ENCODE results near the gene ACVRL1.

Gene ACVRL1

GRCh38 chr12:51944608-51945233 lies 37.4 kb downstream of the ACVRL1 start:
- no peak for DNase-seq

DNA sequence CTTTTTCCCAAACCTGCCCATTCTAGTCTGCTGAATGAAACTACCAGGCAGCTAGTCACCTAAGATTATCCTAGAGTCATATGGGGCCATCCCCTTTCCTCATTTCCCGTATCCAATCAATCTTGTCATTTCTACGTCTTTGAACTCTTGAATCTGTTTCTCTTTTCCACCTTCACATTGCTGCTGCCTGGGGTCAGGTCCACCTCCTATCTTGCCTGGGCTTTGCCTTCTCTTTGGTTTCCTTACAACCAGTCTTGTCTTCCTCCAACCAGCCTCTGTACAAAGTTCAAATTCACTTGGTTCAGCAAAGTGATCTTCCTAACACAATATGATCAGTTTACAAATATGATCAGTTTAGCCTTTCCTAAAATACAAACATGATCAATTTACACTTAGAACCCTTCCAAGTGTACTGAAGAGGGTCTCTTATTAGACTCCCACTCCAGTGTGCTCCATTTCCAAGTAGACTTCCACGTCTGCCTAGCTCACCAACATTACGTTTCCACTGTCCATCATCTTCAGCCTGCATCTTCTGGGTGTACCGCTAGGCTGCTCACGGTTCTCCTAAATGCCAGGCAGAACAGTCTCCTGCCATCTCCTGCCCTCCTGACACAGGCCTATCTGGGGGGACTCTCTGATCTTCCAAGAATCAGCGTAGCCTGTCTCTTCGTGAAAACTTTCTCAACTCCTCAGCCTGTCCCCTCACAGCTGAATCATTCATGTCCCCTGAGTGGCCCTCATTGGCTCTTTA lies 40.1 kb downstream of the ACVRL1 start:
- no peak for DNase-seq

DNA sequence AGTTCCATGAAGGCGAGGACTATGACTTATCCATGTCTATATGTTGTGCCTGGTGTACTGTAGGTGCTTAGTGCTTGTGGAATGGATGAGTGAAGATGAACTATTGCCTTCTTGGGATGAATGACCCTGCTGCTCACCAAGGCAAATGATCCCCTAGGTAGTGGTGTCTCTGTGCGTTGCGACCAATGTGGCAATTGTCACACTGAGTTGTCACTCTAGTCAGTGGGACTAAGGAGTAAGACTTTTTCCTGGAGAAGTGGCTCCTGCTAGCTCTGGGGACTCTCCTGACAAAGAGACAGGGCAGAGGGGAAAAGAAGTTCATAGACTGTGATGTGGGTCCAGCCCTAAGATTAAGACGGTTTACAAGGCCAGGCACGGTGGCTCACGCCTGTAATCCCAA lies 40.8 kb downstream of the ACVRL1 start:
- no peak for DNase-seq

DNA sequence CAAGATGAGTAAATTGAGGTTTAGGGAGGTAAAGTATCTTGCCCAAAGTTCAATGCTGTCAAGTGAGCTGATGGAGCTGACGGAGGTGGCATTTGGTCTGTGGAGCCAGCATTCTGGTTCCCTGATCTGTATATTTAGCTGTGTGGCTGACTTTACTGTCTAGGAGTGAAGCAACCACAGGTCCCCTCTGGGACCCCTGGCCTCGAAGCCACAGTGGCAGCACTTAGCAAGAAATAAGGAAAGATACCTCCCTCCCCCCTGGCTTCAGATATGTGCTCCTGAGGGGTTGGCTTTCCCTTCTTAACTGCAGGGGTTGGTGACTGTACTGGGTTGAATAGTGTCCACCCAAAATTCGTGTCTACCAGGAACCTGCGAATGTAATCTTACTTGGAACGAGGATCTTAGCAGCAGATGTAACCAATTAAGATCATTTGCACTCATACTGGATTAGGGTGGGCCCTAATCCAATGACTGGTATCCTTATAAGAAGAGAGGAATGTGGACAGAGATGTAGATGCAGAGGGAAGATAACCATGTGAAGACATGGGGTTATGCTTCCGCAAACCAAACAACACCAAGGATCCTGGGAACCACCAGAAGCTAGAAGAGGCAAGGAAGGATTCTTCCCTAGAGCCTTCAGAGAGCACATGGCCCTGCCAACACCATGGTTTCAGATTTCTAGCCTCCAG lies 42.2 kb downstream of the ACVRL1 start:
- DNase-seq, result no peak

DNA sequence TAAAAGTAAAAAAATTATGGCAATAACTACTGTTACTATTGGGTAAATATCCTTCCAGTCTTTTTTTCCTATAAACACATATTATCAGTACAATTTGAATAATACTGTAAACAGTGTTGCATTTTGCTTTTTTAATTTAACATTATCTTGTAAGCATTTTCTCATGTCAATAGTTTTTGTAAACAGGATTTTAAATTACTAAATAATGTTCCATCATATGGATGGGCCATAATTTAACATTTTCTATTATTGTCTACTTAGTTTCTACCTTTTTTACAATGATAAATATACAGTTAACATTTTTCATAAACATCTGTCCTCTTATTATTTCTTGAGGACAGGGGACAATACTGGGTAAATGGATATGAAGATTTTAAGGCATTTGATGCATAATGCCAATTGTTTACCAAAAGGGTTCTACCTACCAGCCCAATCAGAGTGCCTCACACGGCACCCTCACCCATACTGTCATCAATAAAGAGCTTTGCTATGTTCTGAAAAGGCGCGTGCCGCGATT lies 43.4 kb downstream of the ACVRL1 start:
- DNase-seq, result no peak

DNA sequence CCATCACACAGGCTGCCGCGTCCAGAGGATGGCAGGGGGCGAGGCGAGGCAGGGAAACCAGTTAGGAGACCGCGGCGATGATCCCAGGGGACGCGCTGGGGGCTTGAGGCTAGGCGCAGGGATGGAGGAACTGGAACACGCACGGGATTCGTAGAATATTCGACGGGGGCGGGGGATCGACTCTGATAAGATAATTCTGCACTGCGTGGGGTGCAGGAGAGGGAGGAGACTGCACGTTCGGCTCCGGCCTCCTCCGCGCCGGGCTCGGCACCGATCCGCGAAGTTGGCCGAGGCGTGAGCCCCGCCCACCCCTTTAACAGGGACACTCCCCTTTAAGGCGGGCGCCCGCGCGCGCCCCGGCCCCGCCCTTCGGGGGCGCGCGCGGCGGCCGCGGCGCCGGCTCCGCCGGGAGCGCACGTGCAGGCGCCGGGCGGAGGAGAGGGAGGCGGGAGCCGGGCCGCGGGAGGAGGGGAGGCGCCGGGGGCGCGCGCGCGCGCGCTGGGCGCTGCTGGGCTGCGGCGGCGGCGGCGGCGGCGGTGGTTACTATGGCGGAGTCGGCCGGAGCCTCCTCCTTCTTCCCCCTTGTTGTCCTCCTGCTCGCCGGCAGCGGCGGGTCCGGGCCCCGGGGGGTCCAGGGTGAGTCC lies 44.0 kb downstream of the ACVRL1 start, which contains the start of gene ACVR1B:
ACVR1B (plus strand) TSS at position 501 of the 644 bp plus-strand sequence; CDS start at position 546, 45 bp downstream.
- DNase-seq, result peak; percentile 91 to 94

GRCh38 chr12:51951843-51952722 lies 44.8 kb downstream of the ACVRL1 start:
- DNase-seq, result peak in 1 of 2 experiments; percentile 40

DNA sequence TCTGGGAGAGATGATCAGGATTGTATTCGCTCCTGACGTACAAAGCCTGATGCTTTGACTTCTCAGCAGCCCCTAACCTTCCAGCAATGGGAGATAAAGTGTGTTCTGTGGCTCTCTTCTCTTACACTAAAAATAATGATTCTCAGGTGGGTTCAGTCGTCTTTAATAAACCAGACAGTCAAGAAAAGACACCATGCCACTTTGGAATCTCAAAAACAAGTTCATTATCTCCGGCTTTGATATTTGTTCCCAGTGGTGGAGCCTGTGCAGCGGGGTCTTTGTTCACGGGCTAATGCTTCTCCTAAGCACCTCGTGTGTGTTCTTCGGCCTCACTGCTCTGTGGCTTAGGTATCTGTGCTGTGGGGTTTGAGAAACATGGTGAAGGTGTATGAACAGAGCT lies 45.8 kb downstream of the ACVRL1 start:
- DNase-seq, result no peak

- no peak for DNase-seq
Observed at GRCh38 chr12:51953864-51954263, 46.6 kb downstream of the ACVRL1 start.

DNA sequence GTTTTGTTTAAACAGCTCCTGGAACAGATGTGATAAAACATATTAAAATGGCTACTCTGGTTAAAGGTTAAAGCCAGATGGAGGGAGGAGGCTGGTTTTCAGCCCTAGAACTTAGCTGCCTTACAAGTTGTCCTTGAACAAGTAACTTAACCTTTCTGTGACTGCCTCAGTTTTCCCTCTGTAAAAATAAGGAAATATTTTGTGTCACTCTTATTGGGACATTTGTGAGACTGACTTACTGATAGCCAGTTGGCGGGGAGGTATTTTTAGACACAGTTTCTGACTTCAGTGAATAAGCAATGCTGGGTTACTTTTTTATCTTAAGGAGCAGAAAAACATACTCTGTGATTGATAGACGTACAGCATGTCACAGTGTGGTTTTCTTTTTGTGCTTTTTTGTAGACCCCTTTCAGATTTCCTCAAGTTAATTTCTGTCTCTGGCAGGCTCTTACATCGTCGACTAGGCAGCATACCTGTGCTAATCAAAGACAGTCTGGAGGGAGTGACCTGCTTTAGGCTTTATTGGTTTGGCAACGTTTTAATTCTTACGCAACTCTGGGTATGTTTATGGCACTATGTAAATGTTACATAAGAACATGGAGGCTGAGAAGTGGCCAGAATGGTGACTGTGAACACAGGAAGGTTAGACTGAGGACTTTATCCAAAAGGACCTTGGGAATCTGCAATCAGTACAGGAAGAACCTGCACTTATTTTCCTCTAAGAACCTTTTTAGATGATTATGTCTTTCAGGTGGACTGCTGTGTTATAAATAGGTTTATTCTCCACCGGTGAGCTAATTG lies 47.5 kb downstream of the ACVRL1 start:
- DNase-seq, result no peak

GRCh38 chr12:51955702-51956101 lies 48.4 kb downstream of the ACVRL1 start:
- no peak for DNase-seq

DNA sequence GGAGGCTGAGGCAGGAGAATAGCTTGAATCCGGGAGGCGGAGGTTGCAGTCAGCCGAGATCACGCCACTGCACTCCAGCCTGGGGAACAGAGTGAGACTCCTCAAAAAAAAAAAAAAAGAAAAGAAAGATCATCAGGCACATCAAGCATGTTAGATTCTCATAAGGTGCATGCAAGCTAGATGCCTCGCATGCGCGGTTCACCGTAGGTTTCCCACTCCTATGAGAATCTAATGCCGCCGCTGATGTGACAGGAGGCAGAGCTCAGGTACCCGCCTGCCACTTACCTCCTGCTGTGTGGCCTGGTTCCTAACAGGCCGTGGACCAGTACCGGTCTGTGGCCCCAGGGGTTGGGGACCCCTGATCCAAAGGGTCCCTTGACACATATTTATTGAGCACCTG lies 51.2 kb downstream of the ACVRL1 start:
- DNase-seq, result no peak

DNA sequence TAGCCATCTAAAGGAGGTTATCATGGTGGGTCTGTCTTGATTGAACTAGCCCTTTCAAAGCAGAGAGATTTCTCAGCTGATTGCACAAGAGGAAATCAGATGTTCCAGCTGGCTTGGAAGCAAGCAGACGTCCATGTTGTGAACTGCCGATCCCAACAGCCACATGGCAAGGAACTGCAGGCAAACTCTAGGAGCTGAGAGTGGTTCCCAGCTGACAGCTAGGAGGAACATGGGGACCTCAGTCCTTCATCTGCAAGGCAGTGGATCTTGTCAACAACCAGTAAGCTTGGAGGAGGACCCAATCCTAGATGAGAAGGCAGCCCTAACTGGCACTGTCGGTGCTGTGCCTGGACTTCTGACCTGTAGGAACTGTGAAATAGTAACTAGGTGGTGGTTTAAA lies 51.9 kb downstream of the ACVRL1 start:
- DNase-seq, result no peak

DNA sequence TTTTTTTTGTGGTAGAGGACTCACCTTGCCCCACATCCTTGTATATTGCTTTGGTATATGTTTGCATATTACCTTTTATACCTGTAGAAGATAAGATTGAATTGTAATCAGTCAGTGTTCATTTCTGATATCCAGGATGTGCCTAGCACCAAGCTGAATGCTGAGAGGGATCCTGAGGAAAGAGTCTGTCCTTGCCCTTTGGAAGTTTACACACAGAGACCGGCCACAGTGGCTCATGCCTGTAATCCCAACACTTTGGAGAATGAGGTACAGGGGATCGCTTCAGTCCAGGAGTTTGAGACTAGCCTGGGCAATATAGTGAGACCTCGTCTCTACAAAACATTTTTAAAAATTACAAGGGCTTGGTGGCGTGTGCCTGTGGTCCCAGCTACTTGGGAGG lies 52.6 kb downstream of the ACVRL1 start:
- DNase-seq, result no peak

DNA sequence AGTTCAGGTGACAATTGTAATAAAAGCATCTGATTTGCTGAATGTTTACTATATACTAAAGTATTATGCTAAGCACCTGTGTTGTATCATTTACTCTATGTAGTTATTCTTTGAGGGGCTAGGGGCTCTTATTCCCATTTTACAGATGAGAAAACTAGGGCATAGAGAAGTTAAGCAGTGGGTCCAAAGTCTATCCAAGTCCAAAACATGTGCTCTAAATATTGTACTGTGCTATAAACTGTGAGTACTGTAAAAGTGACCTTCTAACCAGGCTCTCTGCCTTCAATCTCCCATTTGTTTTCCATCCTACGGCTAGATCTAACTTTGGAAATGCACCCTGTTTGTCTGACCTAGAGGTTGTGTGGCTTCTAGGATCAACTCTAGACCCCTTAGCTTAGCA lies 53.2 kb downstream of the ACVRL1 start:
- no peak for DNase-seq

- DNase-seq, result no peak
Observed at GRCh38 chr12:51960890-51961289, 53.6 kb downstream of the ACVRL1 start.

- DNase-seq, result no peak
Observed at GRCh38 chr12:51961834-51962233, 54.5 kb downstream of the ACVRL1 start.

DNA sequence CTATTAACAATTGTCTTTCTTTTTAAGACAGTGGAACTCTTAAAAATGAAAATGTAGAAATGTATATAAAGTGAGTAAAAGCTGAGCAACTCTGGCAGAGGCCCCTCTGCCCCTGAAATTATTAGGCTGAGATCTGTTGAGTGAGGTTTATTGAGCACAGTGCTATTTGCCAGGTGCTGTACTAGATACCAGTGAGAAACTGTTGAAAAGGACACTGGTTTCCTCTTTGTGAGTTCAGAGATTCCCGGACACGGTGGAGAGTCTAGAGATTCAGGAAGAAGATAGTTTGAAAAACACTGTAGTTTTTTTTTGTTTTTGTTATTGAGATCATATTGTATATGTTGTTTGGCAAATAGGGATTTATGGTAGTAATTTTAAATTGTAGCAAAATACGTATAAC lies 55.4 kb downstream of the ACVRL1 start:
- DNase-seq, result no peak

DNA sequence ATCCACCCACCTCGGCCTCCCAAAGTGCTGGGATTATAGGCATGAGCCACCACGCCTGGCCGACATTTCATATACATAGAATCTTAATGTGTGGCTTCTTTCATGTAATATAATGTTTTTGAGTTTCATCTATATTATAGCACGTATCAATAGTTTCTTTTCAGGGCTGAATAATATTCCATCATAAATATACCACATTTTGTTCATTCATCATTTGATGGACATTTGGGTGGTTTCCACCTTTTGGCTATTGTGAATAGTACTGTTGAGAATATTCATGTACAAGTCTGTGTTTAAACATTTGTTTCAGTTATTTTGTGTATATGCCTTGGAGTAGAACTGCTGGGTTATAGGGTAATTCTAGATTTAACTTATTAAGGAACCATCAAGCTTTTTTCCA lies 56.2 kb downstream of the ACVRL1 start:
- DNase-seq, result no peak

DNA sequence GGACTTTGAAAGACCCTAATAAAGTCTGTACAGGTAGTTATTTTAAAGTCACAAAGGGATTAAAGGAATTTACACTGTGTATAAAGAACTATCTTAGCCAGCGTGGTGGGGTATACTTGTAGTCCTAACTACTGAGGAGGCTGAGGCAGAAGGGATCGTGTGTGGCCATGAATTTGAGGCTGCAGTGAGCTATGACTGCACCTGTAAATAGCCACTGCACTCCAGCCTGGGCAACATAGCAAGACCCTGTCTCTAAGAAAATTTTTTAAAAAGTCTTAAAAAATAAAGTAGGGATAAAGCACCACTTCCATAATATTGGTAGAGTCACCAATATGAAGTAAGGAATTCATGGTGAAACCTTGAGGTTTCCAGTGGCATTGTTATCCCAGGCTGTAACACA lies 62.3 kb downstream of the ACVRL1 start:
- no peak for DNase-seq

- DNase-seq, result peak; percentile 66 to 69
Observed at GRCh38 chr12:51970904-51971646, 63.8 kb downstream of the ACVRL1 start.
